ENCODE measurements around the gene KRT79. TPM values are rescaled to one million over a fixed set of nuclear protein-coding genes. Genes with fewer than 3 reads are reported as not detected.
"Not testable (repeated sequence)": the region's sequence is repeated elsewhere in the genome, so short reads cannot be mapped to it uniquely, and the experiment has no call there.

The KRT79 gene
- not detected for total RNA-seq
- long read RNA-seq, result 0 reads

DNA sequence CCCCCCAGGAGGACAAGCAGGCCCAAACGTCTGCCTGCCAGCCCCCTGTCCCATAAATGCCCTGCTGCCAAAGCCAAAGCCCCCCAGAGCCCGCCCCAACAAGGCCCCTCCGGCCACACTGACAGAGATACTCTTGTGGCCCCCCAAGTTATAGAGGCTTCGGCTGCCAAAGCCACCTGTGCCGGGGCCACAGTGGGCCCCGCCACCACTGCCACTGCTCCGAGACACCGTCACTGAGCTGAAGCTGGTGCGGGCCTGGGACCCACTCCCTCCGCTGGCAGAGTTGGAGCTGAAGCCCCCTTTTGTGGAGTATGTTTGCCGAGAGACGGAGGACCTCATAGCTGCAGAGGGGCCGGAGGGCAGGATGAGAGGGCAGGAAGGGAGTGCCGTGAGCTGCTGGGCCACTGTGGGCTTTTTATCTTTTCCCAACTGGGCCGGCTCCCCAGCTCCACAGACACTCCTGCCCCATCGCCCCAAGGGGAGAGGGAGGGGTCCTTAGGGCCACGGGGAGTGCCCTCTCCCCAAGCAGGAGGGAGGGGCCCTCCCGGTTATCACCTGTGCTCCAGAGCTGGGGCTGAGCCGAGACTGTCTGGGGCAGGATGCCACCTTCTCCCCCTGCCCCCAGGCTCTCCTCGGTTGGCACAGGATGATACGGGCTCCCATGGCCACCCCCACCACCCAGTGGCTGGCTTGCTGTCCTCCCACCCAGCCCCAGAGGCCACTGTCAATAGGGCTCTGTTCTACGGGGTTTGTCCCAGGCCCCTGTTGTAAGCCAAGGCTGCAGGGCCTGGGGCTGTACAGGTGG, at the start of gene KRT79:
Gene KRT79 (minus strand): TSS at position 390 of the 805 bp plus-strand sequence. CDS start 51 bp downstream, at position 339.
- DNase-seq (no peak), ATAC-seq (ENCODE audit: poor library complexity) (no peak)
- intact Hi-C loops (cut with DNase I), result no loop called here

DNA sequence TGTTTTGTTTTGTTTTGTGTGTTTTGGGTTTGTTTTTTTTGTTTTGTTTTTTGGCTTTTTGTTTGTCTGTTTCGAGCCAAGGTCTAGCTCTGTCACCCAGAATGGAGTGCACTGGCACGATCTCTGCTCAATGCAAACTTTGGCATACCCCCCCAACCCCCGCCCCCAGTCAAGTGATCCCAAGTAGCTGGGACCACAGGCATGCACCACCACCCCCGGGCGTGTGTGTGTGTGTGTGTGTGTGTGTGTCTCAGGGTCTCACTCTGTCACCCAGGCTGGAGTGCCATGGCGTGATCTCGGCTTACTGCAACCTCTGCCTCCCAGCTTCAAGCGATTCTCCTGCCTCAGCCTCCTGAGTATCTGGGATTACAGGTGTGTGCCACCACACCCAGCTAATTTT, 46.4 kb upstream of the KRT79 start:
- DNase-seq; ATAC-seq (ENCODE audit: poor library complexity): not testable (repeated sequence)
- intact Hi-C loops (cut with DNase I), result loop anchor here (2.0 kb wide), 2 partner anchors 298 to 724 kb away; no protein-coding TSS in a partner anchor

DNA sequence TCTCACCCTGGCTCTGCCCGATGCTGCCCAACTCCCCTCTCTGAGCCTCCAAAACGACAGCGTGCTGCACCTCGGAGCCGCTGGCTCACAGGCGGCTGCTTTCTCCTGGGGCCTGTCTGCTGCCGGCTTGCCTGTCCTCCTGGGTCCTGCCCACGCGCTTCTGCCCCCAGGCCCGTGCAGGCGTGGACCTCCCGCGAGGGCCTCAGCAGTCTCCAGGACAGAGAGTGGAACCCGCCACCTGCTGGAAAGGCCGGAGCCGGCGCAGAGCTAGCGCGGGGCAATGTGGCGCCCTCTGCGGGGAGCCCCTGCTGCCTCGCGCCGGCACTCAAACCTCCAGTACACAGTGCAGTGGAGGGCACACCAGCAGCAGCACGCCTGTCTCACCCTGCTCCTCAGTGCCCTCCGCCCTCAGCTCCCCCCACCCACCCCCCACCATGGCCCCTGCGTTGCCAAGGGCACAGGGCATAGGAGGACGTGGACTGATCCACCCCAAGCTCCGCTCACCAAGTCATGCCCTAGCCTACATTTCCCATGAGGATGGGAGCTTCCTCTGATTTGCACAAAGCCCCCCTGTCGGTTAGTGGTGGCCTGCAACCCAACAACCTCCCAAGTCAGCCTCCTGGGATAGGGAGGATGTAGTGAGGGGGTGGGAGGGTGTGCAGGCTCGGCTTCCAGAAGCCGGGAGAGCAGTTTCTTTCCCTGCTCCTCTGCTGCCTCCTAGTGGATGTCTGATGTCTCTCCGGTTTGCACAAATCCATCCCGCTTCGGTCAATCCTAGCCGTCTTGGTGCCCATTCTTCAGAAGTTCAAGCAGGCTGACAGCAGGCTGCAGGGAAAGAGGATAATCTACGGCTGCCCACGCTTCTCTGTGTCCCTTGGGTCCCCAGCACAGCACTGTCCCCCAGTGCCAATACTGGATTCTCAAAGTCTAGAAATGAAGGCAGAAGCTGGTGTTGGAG, 45.6 kb upstream of the KRT79 start:
- ATAC-seq (ENCODE audit: poor library complexity) (peak; percentile 92), DNase-seq (peak; percentile 86)
- intact Hi-C loops (cut with DNase I), result loop anchor here (2.0 to 5.0 kb wide), 3 partner anchors 297 to 723 kb away; no protein-coding TSS in a partner anchor

DNA sequence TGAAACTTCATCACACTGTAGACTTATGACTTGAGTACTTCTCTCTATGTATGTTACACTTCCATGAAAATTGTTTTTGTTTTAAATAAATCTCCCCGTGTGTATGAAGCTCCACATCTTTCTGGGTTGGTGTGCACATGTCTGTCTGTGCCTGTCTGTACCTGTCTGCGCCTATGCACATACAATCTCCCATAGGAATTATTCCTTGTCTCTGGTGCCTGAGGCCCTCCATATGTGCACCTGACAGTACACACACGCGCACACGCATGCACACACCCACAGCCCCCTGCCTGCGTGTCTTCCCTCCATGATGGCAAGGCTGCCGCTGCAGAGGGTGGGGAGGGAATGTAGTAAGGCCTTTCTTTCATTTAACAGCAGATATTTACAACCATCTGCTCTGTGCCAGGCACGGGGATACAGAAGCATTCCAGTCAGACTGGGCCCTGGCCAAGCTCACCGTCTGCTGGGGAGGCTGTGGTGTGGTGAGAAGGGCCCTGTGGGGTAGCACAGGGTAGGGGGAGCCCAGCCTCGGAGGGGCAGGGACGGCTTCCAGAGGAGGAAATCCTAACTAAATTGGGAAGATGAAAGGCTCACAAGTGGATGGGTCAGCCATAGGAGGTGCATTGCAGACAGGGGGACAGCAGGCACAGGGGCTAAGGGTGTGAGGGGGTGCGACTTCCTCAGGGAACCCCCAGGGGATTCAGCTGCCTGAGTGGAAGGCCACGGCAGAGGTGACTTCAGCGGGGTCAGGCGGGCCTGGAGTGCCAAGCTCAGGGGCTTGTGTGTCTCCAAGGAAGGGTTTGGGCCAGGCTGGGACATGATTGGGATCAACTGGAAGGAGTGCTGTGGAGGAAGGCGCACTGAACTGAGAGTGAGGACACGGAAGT, 44.6 kb upstream of the KRT79 start:
- intact Hi-C loops (cut with DNase I), result loop anchor here (5.0 kb wide), 1 partner anchor 506 kb away; no protein-coding TSS in a partner anchor
- DNase-seq, result no peak
- no peak for ATAC-seq (ENCODE audit: poor library complexity)

DNA sequence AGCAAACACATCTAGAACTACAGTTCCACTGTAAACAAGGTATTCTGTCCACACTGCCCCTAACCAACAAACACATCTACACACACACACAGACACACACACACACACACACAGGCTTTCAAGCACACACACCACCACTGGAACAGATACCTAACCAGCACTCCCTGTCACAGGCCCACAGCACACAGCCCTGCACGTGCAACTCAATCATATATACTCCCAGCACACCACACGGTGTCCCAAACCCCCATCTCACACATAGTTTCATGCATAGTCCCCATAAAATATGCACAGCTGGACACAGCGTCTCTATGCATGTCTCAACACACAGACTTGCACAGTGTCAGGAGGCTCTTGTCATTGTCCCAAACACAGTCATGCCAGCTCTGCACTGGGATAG, 43.1 kb upstream of the KRT79 start:
- no peak for DNase-seq
- no peak for ATAC-seq (ENCODE audit: poor library complexity)
- intact Hi-C loops (cut with DNase I), result loop anchor here (5.0 kb wide), 1 partner anchor 505 kb away; no protein-coding TSS in a partner anchor

DNA sequence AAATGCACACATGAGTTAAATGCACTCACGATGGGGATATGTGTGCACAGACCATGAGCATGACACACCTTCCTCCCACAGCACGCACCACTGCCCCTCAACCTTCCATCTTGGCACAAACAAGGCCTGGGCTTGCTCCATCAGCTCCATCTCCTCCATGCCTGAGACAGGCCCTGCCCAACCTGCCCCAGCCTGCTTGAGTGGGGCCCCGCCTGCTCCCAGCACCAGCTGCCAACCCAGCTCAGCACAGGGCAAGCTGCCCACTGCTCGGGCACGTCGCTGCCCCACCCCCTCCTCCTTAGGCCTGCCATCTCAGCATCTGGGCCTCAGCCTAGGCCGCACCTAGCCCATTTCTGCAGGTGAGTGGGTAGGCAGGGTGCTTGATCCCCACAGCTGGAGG, 42.3 kb upstream of the KRT79 start:
- intact Hi-C loops (cut with DNase I), result loop anchor here (5.0 kb wide), 1 partner anchor 504 kb away; no protein-coding TSS in a partner anchor
- DNase-seq, result peak; percentile 63
- ATAC-seq (ENCODE audit: poor library complexity), result peak; percentile 28

DNA sequence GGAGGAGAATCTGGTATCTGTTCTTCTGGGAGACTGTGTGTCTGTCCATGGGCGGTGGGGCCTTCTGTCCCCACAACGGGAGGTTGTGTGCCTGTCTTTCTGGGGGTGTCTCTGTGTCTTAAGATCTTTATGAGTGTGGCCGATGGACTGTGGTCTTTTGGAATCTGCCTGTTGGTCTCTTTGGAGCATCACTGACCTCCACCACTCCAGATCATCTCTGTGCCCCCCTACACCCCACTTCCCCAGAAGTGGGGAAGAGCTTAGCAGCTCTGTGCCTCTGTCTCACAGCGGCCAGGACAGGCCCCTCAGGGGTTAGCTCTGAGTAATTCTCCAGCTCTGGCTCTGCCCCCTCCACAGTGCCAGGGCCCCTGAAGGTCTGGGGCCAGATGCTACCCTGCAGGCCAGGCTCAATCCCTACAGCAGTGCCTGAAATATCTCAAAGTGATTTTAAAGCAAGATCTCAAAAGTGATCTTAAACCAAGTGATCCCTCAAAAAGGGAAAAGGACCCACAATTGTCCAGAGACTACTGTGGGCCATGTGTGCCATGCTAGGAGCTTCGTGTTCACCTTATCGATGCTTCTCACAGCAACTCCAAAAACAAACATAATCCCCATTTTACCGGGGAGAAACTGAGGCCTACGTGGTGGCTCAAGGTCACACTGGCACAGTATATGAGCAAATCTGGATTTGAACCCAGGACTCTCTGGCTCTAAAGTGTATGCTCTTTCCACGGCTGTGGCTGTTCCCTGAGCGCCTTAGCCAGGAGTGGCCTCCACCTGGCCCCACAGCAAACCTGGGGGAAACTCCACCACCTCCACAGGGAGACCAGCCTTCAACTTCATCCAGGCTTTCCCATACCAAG, 40.7 kb upstream of the KRT79 start:
- intact Hi-C loops (cut with DNase I), result loop anchor here (5.0 kb wide), 1 partner anchor 503 kb away; no protein-coding TSS in a partner anchor
- no peak for DNase-seq
- no peak for ATAC-seq (ENCODE audit: poor library complexity)

DNA sequence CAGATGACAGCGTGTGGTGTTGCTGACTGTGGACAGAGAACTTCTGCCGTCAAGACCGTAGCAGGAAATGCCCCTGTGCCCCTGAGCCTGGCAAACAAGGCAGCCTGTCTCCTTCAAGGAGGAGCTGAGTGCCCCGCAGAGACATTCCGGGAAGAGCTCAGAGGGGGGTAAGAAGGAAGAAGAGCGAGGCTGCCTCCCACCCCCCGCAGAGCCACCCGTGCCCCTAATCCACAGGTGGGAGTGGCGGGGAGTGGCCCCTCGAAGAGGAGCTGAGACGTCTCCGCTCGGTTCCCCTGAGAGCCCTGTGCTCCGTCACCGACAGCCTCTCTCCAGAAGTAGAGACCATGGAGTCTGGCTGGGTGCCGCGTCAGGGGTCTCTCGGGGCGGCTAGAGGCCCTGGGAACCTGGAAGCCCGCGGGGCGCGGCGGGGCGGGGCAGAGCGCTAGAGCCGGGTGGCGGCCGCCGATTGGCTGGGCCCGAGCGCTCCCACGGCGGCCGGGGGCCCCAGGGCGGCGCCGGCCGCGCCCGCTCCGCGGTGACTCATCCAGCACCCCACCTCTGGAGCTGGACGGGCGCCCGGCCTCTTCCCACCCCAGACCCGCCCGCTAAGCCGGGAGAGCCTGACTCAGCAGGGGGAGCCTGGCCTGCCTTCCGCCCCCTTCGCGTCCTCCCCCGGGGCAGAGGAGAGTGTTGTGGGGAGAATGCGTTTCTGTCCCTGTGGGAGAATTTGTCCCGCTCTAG, 39.9 kb upstream of the KRT79 start:
- DNase-seq (peak; percentile 92), ATAC-seq (ENCODE audit: poor library complexity) (peak; percentile 87)
- intact Hi-C loops (cut with DNase I), result no loop called here

DNA sequence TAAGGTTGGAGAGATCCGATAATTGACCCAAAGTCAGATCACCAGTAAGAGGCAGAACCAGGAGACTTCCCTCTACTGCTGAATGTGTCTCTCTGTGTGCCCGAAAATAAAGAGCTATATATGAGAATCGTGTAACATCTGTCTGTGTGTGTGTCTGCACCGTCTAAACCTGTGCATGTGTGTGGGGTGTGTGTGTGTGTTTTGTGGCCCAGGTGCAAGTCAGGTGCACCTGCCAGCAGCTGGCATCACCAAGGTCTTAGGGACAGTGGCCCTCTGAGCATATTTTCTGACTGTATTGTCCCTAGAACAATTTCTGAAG, 39.4 kb upstream of the KRT79 start:
- no peak for DNase-seq
- intact Hi-C loops (cut with DNase I), result no loop called here
- no peak for ATAC-seq (ENCODE audit: poor library complexity)

DNA sequence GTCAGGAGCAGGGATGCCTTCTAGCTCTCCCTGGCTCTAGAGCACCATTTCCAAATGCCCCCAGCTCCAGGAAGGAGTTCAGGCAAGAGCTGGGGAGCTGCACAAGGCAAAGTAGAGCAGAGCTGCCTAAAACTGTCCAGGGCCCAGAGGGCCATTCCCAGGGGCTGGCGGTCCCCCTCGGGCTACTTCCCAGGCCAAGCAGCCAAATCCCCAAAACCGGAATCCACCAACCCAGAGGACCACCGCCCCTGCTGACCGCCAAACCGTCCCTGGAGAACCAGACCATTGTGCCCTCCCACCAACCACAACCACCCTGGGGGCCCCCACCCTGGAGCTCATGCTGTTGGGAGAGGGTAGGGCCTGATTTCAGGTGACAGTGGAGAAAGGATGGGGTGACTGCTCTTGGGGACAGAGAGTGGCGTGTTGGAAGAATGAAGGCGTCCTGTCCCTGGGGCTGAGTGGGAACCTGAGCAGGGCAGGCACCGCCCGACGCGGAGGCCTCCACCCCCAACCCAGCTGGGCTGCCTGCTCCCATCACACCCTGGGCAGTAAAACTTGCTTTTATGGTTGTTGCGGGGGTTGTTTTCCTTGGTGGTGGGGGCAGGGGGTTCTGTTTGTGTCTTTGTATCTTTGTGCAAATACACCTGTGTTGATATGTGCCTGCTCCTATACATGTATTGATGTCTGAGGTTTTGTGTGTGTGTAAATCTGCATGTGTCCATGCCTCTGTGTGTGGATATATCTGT, 38.7 kb upstream of the KRT79 start:
- intact Hi-C loops (cut with DNase I), result no loop called here
- DNase-seq, result no peak
- ATAC-seq (ENCODE audit: poor library complexity), result no peak

DNA sequence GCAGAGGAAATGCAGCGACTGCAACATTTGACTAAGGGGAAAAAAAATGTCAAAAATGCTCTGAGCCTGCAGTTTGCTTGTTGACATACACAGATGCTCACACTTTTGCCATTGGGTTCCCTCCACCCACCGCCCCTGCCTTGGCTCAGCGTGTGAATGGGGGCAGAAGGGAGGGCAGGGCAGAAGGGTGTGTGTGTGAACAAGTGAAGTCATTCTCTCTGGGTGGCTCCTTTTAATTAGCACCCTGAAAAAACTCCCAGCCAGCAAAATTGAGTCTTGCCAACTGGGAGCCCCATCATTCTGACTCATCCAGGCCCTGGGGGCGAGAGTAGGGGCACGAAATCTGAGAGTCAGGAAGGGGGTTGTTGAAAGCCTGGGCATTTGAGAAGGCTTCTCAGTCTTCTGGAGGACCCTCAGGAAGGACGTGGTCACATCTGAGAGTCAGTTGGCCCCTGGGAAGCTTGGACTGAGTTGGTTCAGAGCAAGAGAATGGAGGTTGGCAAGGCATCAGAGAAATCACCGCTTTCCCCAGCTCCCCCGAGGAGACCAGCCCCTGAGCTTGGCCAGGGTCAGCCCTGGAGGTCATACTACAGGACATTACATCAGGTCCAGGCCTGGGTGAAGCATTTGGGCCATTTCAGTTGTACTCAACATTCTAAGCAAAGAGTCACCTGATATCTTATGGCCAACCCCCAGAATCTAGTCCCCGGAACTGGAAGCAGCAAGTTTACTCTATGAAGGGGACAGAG, 37.4 kb upstream of the KRT79 start:
- DNase-seq, result no peak
- intact Hi-C loops (cut with DNase I), result no loop called here
- ATAC-seq (ENCODE audit: poor library complexity), result no peak

DNA sequence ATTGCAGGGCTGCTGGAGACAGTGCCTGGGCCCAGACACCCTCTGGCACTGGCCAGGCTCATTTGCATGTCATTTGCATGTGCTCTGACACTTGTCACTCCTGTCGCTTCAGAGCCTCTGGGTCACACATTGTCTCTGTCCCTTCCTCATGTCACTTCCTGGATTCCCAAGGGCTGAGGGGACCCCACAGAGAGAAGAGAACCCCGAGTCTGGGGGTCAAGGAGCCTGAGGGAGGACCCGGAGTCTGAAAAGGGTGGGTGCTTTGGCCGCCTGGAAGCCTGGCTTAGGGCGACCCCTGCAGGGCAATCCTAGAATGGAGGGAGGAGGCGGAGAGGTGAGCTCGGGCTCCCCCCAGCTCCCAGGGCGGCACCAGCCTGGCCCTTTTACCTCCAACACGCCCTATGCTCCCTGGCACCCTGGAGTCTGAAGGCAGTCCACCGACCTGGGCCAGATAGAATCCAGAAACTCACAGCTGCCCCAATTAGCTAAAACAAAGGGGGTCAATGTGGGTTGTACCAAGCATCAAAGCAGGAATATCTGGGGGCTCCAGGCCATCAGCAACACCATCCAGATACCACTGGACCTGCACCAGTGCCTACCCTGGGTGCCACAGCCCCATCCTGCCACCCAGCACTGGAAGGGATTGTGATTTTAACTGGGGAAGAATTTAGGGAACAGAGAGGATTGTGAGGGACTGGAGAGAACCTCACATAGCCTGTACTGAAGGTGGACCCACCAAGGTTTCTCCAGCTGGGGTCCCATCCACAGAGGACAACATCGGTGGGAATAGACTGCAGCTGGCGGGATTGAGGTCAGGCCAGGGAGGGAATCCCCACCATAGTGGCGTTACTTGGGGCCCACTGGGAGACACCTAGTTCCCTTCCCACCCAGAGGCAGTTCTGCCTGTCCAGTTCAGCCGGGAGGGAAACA, 36.5 kb upstream of the KRT79 start:
- ATAC-seq (ENCODE audit: poor library complexity), result peak; percentile 55
- peak; percentile 72 for DNase-seq
- intact Hi-C loops (cut with DNase I), result no loop called here

DNA sequence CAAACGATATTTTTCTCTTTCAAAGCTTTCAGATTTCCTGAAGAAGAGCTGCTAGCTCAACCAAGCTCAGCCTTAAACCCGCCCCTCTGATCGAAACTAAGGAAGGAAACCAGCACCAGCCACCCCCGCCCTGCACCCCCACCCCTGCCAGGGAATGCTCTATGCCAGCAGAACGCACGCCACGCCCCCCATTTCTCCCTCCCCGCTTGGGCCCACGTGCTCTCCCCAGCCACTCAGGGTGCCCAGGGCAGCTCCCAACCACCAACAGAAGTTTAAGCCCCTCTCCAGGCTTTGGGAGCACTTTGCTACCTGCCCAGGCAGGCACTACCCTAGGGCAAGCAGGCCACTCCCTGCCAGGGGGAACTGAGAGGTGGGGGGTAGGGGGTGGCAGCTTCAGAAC, 33.5 kb upstream of the KRT79 start:
- intact Hi-C loops (cut with DNase I), result loop anchor here (10.0 kb wide), 1 partner anchor 203 kb away; no protein-coding TSS in a partner anchor
- ATAC-seq (ENCODE audit: poor library complexity), result peak; percentile 38

DNA sequence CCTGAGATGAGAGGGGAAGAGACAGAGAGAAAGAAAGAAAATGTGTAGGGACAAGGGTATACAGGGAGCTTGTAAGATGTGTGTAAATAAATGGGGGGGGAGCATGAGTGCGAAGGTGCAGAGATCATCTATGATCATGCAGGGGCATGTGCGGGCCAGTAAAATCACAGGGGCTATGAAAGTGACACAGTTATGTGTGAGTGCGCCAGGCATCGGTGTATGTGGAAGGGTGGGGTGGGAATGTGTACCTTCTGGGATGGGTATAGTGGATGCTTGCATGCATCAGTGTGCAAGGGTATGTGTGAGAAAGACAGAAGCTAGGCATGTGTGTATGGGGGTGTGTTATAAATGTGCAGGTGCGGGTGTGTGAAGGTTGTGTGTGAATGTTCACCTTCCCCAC, 33.0 kb upstream of the KRT79 start:
- DNase-seq (no peak), ATAC-seq (ENCODE audit: poor library complexity) (no peak)
- intact Hi-C loops (cut with DNase I), result loop anchor here (10.0 kb wide), 1 partner anchor 202 kb away; no protein-coding TSS in a partner anchor

More for the DNA sequence above, 33.5 kb upstream of the KRT79 start:
- peak; percentile 84 for DNase-seq
